ENCODE results near the gene CRIM1. TPM values are rescaled to one million over a fixed set of nuclear protein-coding genes. Genes with fewer than 3 reads are reported as not detected.

CRIM1 gene
- total RNA-seq, 1 experiment from 2014 or later: 27.6 TPM

DNA sequence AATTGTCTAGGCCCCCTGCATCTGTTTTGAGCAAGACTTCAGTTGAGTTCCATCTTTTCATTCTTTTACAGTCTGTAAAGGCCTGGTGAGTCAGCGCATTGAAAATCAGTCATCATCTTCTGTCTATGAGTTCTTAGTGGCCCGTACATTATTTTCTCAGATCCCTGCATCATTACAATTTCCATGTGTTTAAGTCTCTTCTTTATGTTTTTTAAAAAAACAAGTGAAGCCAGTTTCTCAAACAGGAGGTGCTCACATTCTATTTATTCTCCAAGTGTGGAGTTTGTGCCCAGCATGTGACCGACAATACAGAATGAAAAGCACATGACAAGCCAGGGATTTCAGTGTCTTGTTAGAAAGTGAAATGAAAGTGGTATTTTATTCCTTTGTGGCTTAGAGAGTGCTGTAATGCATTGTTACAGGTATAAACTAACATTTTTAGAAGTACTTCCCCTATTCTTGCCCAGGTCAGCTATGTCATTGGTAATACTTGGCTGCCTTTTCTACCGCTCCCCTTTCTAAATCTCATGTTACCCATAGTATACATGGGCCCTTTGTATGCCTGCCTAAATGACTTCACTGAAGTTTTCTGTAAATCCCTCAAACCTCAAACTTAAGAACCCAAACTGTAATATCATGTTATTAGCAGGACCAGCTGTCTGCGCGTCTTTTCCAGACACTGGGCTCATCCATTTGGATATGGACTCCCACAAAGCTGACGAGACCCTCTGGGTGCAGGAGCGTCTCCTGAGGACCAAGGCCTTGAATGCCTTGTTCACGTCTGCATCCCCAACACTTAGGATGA is 174.8 kb downstream of the CRIM1 start:
- no peaks in the 10 kb centered on the region for H3K79me1 ChIP-seq (ENCODE audit: insufficient read depth, low read depth, low read length, poor library complexity, severe bottlenecking)
- no peaks in the 10 kb centered on the region for H3K23me2 ChIP-seq (ENCODE audit: insufficient read length, low read depth, low read length, poor library complexity, severe bottlenecking)
- no peaks in the 10 kb centered on the region for H3K9me3 Mint-ChIP-seq
- no peak overlapping the region for H2BK15ac ChIP-seq (ENCODE audit: low read depth, low read length)
- no peak overlapping the region for H3T11ph ChIP-seq (ENCODE audit: low read length)
- H3K14ac ChIP-seq (ENCODE audit: insufficient read depth, low read length): no peak overlapping the region
- H3K27ac Mint-ChIP-seq: 0 out of 7 replicates have a peak overlapping the region, but pooled peaks of 1 of the 3 experiments have one; percentile 1
- no peaks in the 10 kb centered on the region for H4K20me1 ChIP-seq (ENCODE audit: control insufficient read depth, insufficient read depth, insufficient read length)
- no peak overlapping the region for H4K91ac ChIP-seq (ENCODE audit: insufficient read length, low read depth, low read length)
- TF ChIP-seq, protein P1, sequence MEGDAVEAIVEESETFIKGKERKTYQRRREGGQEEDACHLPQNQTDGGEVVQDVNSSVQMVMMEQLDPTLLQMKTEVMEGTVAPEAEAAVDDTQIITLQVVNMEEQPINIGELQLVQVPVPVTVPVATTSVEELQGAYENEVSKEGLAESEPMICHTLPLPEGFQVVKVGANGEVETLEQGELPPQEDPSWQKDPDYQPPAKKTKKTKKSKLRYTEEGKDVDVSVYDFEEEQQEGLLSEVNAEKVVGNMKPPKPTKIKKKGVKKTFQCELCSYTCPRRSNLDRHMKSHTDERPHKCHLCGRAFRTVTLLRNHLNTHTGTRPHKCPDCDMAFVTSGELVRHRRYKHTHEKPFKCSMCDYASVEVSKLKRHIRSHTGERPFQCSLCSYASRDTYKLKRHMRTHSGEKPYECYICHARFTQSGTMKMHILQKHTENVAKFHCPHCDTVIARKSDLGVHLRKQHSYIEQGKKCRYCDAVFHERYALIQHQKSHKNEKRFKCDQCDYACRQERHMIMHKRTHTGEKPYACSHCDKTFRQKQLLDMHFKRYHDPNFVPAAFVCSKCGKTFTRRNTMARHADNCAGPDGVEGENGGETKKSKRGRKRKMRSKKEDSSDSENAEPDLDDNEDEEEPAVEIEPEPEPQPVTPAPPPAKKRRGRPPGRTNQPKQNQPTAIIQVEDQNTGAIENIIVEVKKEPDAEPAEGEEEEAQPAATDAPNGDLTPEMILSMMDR (conservative IDR thresholded peaks at IDR 0.05): no peak
- H2AFZ ChIP-seq (ENCODE audit: low read length): no peak overlapping the region
- H3K36me3 Mint-ChIP-seq (ENCODE audit: insufficient read depth in 1 of 3, low read depth in 3 of 3): peaks cover 6 to 15% (median 9%) of the 10 kb centered on the region in 3 experiments; a peak in 6 of 7 replicates
- H3K4me1 Mint-ChIP-seq: peaks cover 10 to 11% of the 10 kb centered on the region in 2 experiments
- no peak overlapping the region for H2BK120ac ChIP-seq (ENCODE audit: low read depth, low read length, poor library complexity, severe bottlenecking)
- H3K23ac ChIP-seq (ENCODE audit: insufficient read length, low read depth, low read length): no peak overlapping the region
- no peak overlapping the region for H2BK5ac ChIP-seq (ENCODE audit: insufficient read length, low read length)
- H3K56ac ChIP-seq (ENCODE audit: insufficient read length, low read depth, low read length): no peak overlapping the region
- H3K9me3 ChIP-seq (ENCODE audit: control insufficient read depth, low read depth, low read length): no peaks in the 10 kb centered on the region
- H3K27me3 ChIP-seq (ENCODE audit: insufficient read depth, low read length): no peaks in the 10 kb centered on the region
- H3K27me3 Mint-ChIP-seq (ENCODE audit: low read depth): no peaks in the 10 kb centered on the region
- no peaks in the 10 kb centered on the region for H3K79me2 ChIP-seq (ENCODE audit: insufficient read depth, low read length)
- no peak overlapping the region for H3K18ac ChIP-seq (ENCODE audit: insufficient read length, low read depth, low read length)
- H4K5ac ChIP-seq (ENCODE audit: insufficient read length, low read depth, low read length): no peak overlapping the region
- DNase-seq: no peak
- H2BK20ac ChIP-seq (ENCODE audit: low read depth, low read length, poor library complexity, severe bottlenecking): no peak overlapping the region
- no peak overlapping the region for H2BK12ac ChIP-seq (ENCODE audit: insufficient read length, low read depth, low read length)
- no peak overlapping the region for H4K8ac ChIP-seq (replicated peaks; ENCODE audit: insufficient read length, low read depth, low read length)
- no peak overlapping the region for H3K4me2 ChIP-seq (ENCODE audit: insufficient read depth, insufficient read length, low read length)
- H2AK5ac ChIP-seq (ENCODE audit: insufficient read length, low read length): no peak overlapping the region
- H3K27ac ChIP-seq (ENCODE audit: insufficient read length, low read depth, low read length): no peak overlapping the region
- H3K4me1 ChIP-seq (ENCODE audit: insufficient read depth, low read length): no peaks in the 10 kb centered on the region
- no peak overlapping the region for H3K9ac ChIP-seq (ENCODE audit: extremely low read depth, insufficient read length, low read length)
- no CpG with 5 or more reads among the region's 9 CpGs for WGBS (ENCODE audit: extremely low coverage, insufficient read length, low lambda C conversion rate)
- H3K4me3 Mint-ChIP-seq: no peak overlapping the region
- no peak overlapping the region for H3K4ac ChIP-seq (ENCODE audit: low read depth, low read length)
